ENCODE results near the gene IRF2BPL. TPM values are rescaled to one million over a fixed set of nuclear protein-coding genes. Genes with fewer than 3 reads are reported as not detected.

The IRF2BPL gene
- total and polyA plus RNA-seq, 2 of the 8 experiments (the other 6 are each of a cell fraction or from before 2014, with no cell fraction given), result 18.8 to 57.0 TPM

GRCh38 chr14:76975051-76975450 lies 53.5 kb downstream of the IRF2BPL start:
- Histone ChIP-seq H2BK12ac (ENCODE audit: low read depth, low read length) (no peak overlapping the region; the same call in 1 of the 2 replicates), H2BK120ac (replicated peaks; ENCODE audit: low read depth, low read length) (no peak overlapping the region), H3K4me3 (ENCODE audit: extremely low read depth in 1 of 4, insufficient read depth in 2 of 4, low read depth in 3 of 4, low read length in 4 of 4) (no peak overlapping the region), H2BK5ac (ENCODE audit: low read depth, low read length) (no peak overlapping the region), H2BK15ac (ENCODE audit: low read length) (no peak overlapping the region), H3K23ac (ENCODE audit: insufficient read length) (no peak overlapping the region), H3K56ac (replicated peaks; ENCODE audit: insufficient read length, low read depth, low read length) (no peak overlapping the region), H3K4me1 (replicated peaks in 1 of 4; ENCODE audit: control insufficient read depth in 3 of 4, insufficient read depth in 4 of 4, low read length in 3 of 4) (peaks cover 0 to 19% (median 3%) of the 10 kb centered on the region in 4 experiments; a peak in 6 of 7 replicates), H4K20me1 (replicated peaks in 1 of 2; ENCODE audit: control insufficient read depth in 1 of 2, insufficient read depth in 2 of 2, low read length in 2 of 2) (no peaks in the 10 kb centered on the region), H4K8ac (ENCODE audit: extremely low read depth, insufficient read depth, low read length) (no peak overlapping the region), H2AK5ac (ENCODE audit: low read depth, low read length) (no peak overlapping the region), H3K36me3 (ENCODE audit: control insufficient read depth in 2 of 4, insufficient read depth in 4 of 4, low read length in 3 of 4) (no peaks in the 10 kb centered on the region), H3K27ac (ENCODE audit: low read depth, low read length) (no peak overlapping the region), H3K4me2 (ENCODE audit: insufficient read depth in 1 of 2, low read depth in 2 of 2, low read length in 2 of 2) (no peak overlapping the region), H3K18ac (ENCODE audit: extremely low read depth, low read length) (0 out of 2 replicates have a peak overlapping the region, but pooled peaks have one; percentile 19), H3K9ac (replicated peaks in 1 of 4; ENCODE audit: extremely low read depth in 1 of 4, low read depth in 3 of 4, low read length in 3 of 4) (no peak overlapping the region), H3K79me2 (ENCODE audit: control insufficient read depth in 1 of 2, insufficient read depth in 2 of 2, low read length in 2 of 2) (no peaks in the 10 kb centered on the region), H3K4ac (replicated peaks; ENCODE audit: insufficient read length, low read depth, low read length) (no peak overlapping the region), H3K27me3 (replicated peaks in 1 of 4; ENCODE audit: control insufficient read depth in 3 of 4, extremely low read depth in 1 of 4, insufficient read depth in 3 of 4, low read length in 3 of 4) (no peaks in the 10 kb centered on the region), H2BK20ac (ENCODE audit: low read length) (no peak overlapping the region), H3K79me1 (ENCODE audit: low read depth, low read length) (no peaks in the 10 kb centered on the region), H3K9me3 (ENCODE audit: insufficient read depth in 2 of 2, low read depth in 1 of 2, low read length in 1 of 2) (no peaks in the 10 kb centered on the region), H4K5ac (ENCODE audit: insufficient read length, low read depth, low read length) (no peak overlapping the region), H2AFZ (ENCODE audit: low read length) (no peak overlapping the region), H4K91ac (replicated peaks; ENCODE audit: insufficient read length, low read length) (peak overlapping the region; percentile 81), H3K14ac (ENCODE audit: insufficient read length) (no peak overlapping the region), H3K23me2 (ENCODE audit: low read depth, low read length) (no peaks in the 10 kb centered on the region)
- ChIA-PET POLR2A (ENCODE audit: partially characterized antibody) (interaction anchor here (0.7 to 2.6 kb wide), 5 partner anchors 10 to 73 kb away, joined by 3 to 7 read pairs (median 4); no protein-coding TSS in a partner anchor), CTCF (ENCODE audit: partially characterized antibody) (interaction anchor here (0.6 to 5.3 kb wide), 13 partner anchors 11 to 413 kb away, joined by 3 to 28 read pairs (median 4); no protein-coding TSS in a partner anchor)
- DNase-seq (ENCODE audit: low read depth in 1 of 2, low spot score in 2 of 2), result no peak
- FAIRE-seq, result no peak
- WGBS, 2 experiments (ENCODE audit: extremely low coverage in 1 of 2, insufficient coverage in 1 of 2, insufficient read length in 1 of 2, insufficient replicate concordance in 2 of 2, low coverage in 1 of 2, low lambda C conversion rate in 2 of 2, missing lambda C conversion rate in 1 of 2), result 93% methylated on average over 8 of the region's 8 CpGs; no CpG with 5 or more reads in 1 of the 2 experiments
- TF ChIP-seq CREB1 (IDR thresholded peaks at IDR 0.05) (no peak), KDM4A (IDR thresholded peaks at IDR 0.05; ENCODE audit: low read depth, low read length, severe bottlenecking) (no peak), BRCA1 (IDR thresholded peaks at IDR 0.05; ENCODE audit: low read depth, low read length) (no peak), SIN3A (conservative IDR thresholded peaks at IDR 0.05 in 1 of 2, IDR thresholded peaks at IDR 0.05 in 1 of 2; ENCODE audit: low read depth in 1 of 2, low read length in 2 of 2) (no peak), CTCF (IDR thresholded peaks at IDR 0.05; ENCODE audit: control extremely low read depth in 1 of 3, insufficient read depth in 1 of 3, low read depth in 1 of 3, low read length in 3 of 3) (no peak), TEAD4 (IDR thresholded peaks at IDR 0.05; ENCODE audit: low read depth, low read length) (no peak), HDAC2 (IDR thresholded peaks at IDR 0.05; ENCODE audit: borderline replicate concordance in 1 of 2, low read depth in 2 of 2, low read length in 2 of 2) (no peak), TCF12 (IDR thresholded peaks at IDR 0.05; ENCODE audit: low read depth, low read length) (no peak), NRF1 (IDR thresholded peaks at IDR 0.05; ENCODE audit: low read depth, low read length) (no peak), CBX5 (IDR thresholded peaks at IDR 0.05; ENCODE audit: low read depth, low read length) (no peak), RXRA (IDR thresholded peaks at IDR 0.05; ENCODE audit: insufficient read depth, low read depth, low read length) (no peak)
